Measurements from ENCODE around the gene RANBP17.

Gene RANBP17

DNA sequence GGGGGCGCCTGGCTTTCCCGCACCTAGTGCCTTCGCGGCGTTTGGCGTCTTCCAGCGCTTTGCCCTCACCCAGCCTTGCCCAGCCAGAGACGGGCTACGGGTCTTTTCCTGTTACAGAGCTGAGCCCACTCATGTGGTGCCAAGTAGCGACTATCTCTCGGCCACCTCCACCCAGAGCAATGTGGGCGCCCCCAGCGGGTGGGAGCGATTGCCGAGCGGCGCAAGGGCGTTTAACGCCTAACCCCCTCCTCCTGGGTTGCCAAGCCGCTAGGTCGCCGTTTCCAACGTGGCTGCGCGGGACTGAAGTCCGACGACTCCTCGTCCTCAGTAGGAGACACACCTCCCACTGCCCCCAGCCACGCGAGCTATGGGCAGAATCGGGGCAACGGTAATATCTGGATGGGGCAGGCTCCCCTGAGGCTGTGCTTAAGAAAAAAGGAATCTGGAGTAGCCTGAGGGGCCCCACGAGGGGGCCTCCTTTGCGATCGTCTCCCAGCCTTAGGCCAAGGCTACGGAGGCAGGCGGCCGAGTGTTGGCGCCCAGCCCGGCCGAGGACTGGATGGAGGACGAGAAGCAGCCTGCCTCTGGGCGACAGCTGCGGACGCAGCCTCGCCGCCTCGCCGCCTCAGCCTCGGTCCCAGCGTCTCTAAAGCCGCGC lies 453.0 kb downstream of the RANBP17 start:
- H3K9me3 ChIP-seq (ENCODE audit: severe bottlenecking), result no peaks in the 10 kb centered on the region
- DNase-seq (ENCODE audit: low spot score), result peak; percentile 70
- no peaks in the 10 kb centered on the region for H3K36me3 ChIP-seq (ENCODE audit: low read depth)
- H3K27ac ChIP-seq (ENCODE audit: poor library complexity, severe bottlenecking), result no peak overlapping the region
- peaks cover 100% of the 10 kb centered on the region for H3K27me3 ChIP-seq (ENCODE audit: insufficient read depth, poor library complexity, severe bottlenecking)
- no peak for ATAC-seq (ENCODE audit: low read depth)
- no peaks in the 10 kb centered on the region for H3K4me1 ChIP-seq (ENCODE audit: insufficient read depth, poor library complexity, severe bottlenecking)
- TF ChIP-seq, protein P1, sequence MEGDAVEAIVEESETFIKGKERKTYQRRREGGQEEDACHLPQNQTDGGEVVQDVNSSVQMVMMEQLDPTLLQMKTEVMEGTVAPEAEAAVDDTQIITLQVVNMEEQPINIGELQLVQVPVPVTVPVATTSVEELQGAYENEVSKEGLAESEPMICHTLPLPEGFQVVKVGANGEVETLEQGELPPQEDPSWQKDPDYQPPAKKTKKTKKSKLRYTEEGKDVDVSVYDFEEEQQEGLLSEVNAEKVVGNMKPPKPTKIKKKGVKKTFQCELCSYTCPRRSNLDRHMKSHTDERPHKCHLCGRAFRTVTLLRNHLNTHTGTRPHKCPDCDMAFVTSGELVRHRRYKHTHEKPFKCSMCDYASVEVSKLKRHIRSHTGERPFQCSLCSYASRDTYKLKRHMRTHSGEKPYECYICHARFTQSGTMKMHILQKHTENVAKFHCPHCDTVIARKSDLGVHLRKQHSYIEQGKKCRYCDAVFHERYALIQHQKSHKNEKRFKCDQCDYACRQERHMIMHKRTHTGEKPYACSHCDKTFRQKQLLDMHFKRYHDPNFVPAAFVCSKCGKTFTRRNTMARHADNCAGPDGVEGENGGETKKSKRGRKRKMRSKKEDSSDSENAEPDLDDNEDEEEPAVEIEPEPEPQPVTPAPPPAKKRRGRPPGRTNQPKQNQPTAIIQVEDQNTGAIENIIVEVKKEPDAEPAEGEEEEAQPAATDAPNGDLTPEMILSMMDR (IDR thresholded peaks at IDR 0.05; ENCODE audit: poor library complexity, severe bottlenecking), result no peak
- H3K4me3 ChIP-seq (ENCODE audit: severe bottlenecking), result no peak overlapping the region

GRCh38 chr5:171315386-171315891 lies 453.6 kb downstream of the RANBP17 start:
- Histone ChIP-seq H3K9me3 (ENCODE audit: severe bottlenecking) (no peaks in the 10 kb centered on the region), H3K27me3 (ENCODE audit: insufficient read depth, poor library complexity, severe bottlenecking) (peaks cover 100% of the 10 kb centered on the region), H3K27ac (ENCODE audit: poor library complexity, severe bottlenecking) (no peak overlapping the region), H3K36me3 (ENCODE audit: low read depth) (no peaks in the 10 kb centered on the region), H3K4me3 (ENCODE audit: severe bottlenecking) (no peak overlapping the region), H3K4me1 (ENCODE audit: insufficient read depth, poor library complexity, severe bottlenecking) (no peaks in the 10 kb centered on the region)
- TF ChIP-seq, protein P1 (IDR thresholded peaks at IDR 0.05; ENCODE audit: poor library complexity, severe bottlenecking), result no peak
- no peak for DNase-seq (ENCODE audit: low spot score)
- ATAC-seq (ENCODE audit: low read depth), result no peak

DNA sequence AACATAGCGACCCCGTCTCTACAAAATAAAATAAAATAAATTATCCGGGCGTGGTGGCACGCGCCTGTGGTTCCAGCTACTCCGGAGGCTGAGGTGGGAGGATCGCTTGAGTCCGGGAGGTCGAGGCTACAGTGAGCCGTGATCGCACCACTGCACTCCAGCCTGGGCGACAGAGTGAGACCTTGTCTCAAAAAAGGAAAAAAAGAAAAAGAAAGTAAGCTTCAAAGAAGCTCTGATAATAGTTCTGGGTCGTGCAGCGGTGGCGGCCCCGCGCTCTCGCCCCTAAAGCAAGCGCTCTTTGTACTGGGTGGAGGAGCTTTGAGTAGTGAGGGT lies 454.1 kb downstream of the RANBP17 start:
- H3K36me3 ChIP-seq (ENCODE audit: low read depth), result no peaks in the 10 kb centered on the region
- H3K4me1 ChIP-seq (ENCODE audit: insufficient read depth, poor library complexity, severe bottlenecking), result no peaks in the 10 kb centered on the region
- H3K27me3 ChIP-seq (ENCODE audit: insufficient read depth, poor library complexity, severe bottlenecking), result peaks cover 100% of the 10 kb centered on the region
- H3K9me3 ChIP-seq (ENCODE audit: severe bottlenecking), result no peaks in the 10 kb centered on the region
- no peak overlapping the region for H3K4me3 ChIP-seq (ENCODE audit: severe bottlenecking)
- ATAC-seq (ENCODE audit: low read depth) (no peak), DNase-seq (ENCODE audit: low spot score) (no peak)
- H3K27ac ChIP-seq (ENCODE audit: poor library complexity, severe bottlenecking), result no peak overlapping the region
- TF ChIP-seq, protein P1 (IDR thresholded peaks at IDR 0.05; ENCODE audit: poor library complexity, severe bottlenecking), result no peak

DNA sequence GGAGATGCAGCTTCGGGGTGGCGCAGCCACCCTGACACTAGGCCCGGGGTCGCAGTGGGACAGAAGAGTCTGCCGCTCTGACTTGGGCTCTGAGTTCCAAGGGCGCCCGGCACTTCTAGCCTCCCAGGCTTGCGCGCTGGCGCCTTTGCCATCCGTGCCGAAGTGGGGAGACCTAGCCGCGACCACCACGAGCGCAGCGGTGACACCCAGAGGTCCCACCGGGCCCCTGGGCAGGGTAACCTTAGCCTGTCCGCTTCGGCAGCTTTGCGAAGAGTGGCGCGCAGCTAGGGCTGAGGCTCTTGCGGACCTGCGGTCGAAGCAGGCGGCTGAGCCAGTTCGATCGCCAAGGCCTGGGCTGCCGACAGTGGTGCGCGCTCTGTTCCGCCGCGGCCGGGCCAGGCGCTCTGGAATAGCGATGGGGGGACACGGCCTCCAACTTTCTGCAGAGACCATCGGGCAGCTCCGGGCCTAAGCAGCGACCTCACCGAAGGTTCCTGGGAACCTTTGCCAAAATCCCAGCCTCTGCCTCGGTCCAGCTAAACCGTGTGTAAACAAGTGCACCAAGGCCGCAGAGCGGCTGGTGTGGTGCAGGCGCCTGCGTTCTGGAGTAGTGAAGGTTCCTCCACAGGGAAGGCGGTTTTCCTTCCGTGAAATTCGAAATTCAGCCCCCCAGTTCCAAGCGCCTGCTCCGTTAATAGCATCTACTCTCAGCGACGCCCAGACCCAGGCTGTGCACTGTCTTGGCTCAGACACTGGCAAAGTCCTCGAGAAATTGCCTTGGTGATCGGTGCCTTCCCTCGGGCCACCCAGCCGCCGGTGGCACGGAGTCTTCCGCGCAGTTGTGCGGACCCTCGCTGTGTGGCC lies 454.7 kb downstream of the RANBP17 start:
- Histone ChIP-seq H3K36me3 (ENCODE audit: low read depth) (no peaks in the 10 kb centered on the region), H3K4me3 (ENCODE audit: severe bottlenecking) (no peak overlapping the region), H3K4me1 (ENCODE audit: insufficient read depth, poor library complexity, severe bottlenecking) (no peaks in the 10 kb centered on the region), H3K27ac (ENCODE audit: poor library complexity, severe bottlenecking) (no peak overlapping the region), H3K9me3 (ENCODE audit: severe bottlenecking) (no peaks in the 10 kb centered on the region), H3K27me3 (ENCODE audit: insufficient read depth, poor library complexity, severe bottlenecking) (peaks cover 100% of the 10 kb centered on the region)
- ATAC-seq (ENCODE audit: low read depth) (peak; percentile 49; the same call in 2 of the 3 replicates), DNase-seq (ENCODE audit: low spot score) (peak; percentile 68)
- TF ChIP-seq, protein P1 (IDR thresholded peaks at IDR 0.05; ENCODE audit: poor library complexity, severe bottlenecking), result no peak

Data from RWPE2 (cell line).